Measurements from ENCODE around the gene PGM5. TPM values are rescaled to one million over a fixed set of nuclear protein-coding genes. Genes with fewer than 3 reads are reported as not detected.

The PGM5 gene
- polyA plus RNA-seq, 4 donors, result 36.8 to 55.5 (median 43.2) TPM

DNA sequence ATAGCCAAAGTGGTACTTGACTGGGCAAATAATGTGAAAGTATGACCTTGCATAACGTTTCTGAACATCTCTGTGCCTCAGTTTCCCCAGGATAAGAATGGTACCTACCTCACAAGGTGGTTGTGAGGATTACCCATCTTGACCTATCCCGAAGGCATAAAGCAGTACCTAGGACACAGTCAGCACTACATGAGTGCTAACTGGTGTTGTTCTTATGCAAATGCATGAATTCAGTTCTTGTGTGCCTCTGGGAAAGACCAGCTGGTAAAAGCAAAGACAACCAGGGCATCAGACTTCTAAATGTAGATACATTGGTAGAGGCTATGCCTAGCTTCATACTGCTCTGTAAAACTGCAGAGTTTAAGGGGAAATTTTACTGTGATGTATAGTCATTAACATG lies 206.1 kb downstream of the PGM5 start:
- no peak for DNase-seq (ENCODE audit: low read depth in 4 of 4, low spot score in 2 of 4)

DNA sequence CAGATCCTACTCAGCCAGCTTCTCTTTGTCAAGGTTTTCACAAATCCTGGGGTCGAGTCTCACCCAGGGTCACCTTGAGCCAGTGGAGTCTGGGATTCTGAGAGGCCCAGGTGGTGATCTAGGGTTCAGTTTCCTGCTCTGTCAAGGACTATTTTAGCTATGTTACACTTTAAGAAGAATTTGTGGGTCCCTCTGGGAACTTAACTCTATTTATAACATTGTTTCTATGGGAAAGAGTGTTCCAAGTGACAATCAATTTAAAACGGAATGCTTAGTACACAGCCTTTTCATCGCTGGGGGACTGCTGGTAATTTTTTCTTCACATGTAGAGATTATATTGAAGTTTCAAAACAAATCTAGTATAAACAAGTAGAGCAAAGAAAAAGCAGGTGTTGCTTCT lies 211.2 kb downstream of the PGM5 start:
- peak in 1 of 4 donors; percentile 46 for DNase-seq (ENCODE audit: low read depth in 4 of 4, low spot score in 2 of 4)

DNA sequence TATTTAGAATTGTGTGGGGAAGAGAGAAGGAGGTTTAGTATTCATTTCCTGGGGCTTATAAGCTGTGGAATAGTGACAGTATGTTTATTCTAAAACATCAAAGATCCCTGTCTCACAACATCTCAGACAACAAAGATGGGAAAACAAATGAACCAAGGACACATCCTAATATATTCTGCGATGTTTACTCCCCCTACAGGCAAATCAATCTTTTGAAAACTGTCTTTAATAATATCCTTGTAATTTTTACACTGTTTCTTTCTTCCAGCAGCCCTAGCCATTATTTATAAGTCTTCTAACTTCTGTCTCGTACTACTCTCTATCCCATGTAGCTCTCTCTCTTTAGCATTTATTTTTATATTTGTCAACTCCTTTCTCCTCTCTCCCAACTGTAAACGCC lies 217.7 kb downstream of the PGM5 start:
- DNase-seq (ENCODE audit: low read depth in 4 of 4, low spot score in 2 of 4), result no peak

- DNase-seq (ENCODE audit: low read depth in 4 of 4, low spot score in 2 of 4), result no peak
Observed at GRCh38 chr9:68575817-68576216, 219.4 kb downstream of the PGM5 start.

- DNase-seq (ENCODE audit: low read depth in 4 of 4, low spot score in 2 of 4), result no peak
Observed at GRCh38 chr9:68577774-68578591, 221.6 kb downstream of the PGM5 start.

Other genes starting within 250 kb of the PGM5 start
- 10 to 100 TPM; 15.0 to 34.2 (median 21.3) TPM for gene ZNG1C, start 114.6 kb upstream of the PGM5 start, polyA plus RNA-seq (ENCODE audit: insufficient read length in 4 of 4)
- under 1 TPM in 1 of 4 donors, not detected in 3; 0.06 TPM for gene FOXD4L3, start 53.7 kb upstream of the PGM5 start, polyA plus RNA-seq (ENCODE audit: insufficient read length in 4 of 4)
- gene TMEM252, start 184.3 kb downstream of the PGM5 start, polyA plus RNA-seq (ENCODE audit: insufficient read length in 4 of 4), result 10 to 100 TPM in 1 of 4 donors, 1 to 10 TPM in 3; 6.1 to 10.1 (median 7.9) TPM